NCI-H2107 treated with DMSO at 0.1 percent for 48 hours (cell line): Measurements from ENCODE around the gene VPS11.
A peak's percentile ranks its signal among the peaks of the same experiment; 100 is the strongest.
"Not testable (repeated sequence)": the region's sequence is repeated elsewhere in the genome, so short reads cannot be mapped to it uniquely, and the experiment has no call there.

Source experiments
- DNase-seq: peaks from one replicate; lab custom pipeline; 2025; ENCODE audit not compliant: unreplicated experiment; lab: John Stamatoyannopoulos, UW

Gene VPS11

DNA sequence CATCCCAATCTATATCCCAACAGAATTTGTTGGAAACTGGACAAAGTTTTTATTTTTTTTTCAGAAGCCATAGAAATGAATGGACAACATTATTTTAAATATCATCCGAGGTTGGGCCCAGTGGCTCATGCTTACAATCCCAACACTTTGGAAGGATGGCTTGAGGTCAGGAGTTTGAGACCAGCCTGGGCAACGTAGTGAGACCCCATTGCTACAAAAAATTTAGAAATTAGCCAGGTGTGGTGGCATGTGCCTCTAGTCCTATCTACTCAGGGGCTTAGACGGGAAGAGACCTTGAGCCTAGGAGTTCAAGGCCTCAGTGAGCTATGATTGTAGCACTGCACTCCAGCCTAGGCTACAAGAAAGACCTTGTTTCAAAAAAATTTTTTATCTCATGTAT lies 32.8 kb upstream of the VPS11 start:
- DNase-seq, result no peak

DNA sequence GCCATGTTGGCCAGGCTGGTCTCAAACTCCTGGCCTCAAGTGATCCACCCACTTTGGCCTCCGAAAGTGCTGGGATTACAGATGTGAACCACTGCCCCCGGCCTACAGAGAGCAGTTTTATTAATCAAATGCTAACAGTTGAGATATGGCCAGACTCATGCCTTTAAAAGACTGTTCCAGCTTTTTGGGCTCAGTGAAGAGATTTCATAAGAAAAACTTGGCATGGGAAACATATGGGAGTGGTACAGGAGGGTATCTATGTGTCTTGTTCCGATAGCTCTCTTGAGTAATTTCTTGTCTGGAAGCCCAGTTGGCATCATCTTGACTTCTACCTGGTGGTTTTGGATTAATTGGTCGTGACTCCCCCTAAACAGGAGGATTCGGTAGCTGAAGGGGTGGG lies 28.7 kb upstream of the VPS11 start:
- DNase-seq, result no peak

DNA sequence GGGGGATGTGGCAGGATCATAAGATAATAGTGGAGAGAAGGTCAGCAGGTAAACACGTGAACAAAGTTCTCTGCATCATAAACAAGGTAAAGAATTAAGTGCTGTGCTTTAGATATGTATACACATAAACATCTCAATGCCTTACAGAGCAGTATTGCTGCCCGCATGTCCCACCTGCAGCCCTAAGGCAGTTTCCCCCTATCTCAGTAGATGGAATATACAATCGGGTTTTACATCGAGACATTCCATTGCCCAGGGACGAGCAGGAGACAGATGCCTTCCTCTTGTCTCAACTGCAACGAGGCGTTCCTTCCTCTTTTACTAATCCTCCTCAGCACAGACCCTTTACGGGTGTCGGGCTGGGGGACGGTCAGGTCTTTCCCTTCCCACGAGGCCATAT lies 28.1 kb upstream of the VPS11 start:
- not testable (repeated sequence) for DNase-seq

DNA sequence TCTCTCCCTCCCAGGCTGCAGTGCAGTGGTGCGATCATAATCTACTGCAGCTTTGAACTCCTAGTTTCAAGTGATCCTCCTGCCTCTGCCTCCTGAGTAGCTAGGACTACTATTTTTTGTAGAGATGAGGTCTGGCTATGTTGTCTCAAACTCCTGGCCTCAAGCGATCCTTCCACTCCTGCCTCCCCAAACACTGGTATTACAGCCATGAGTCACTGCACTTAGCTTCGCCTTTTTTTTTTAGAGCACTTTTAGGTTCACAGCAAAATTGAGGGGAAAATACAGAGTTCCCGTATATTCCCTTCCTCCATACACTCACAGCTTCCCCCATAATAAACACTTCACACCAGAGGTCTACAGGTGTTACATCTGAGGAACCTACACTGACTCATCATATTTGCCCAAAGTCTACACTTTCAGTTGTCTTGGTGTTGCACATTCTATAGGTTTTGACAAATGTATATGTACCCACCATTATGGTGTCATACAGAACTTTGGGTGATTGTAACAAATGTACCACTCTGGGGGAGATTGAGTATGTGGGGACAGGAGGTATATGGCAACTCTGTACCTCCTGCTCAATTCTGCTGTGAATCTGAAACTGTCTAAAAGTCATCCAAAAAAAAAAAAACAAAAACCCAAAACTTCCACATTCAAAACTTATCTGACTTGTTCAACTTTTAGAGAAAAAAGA lies 25.6 kb upstream of the VPS11 start:
- DNase-seq, result no peak

DNA sequence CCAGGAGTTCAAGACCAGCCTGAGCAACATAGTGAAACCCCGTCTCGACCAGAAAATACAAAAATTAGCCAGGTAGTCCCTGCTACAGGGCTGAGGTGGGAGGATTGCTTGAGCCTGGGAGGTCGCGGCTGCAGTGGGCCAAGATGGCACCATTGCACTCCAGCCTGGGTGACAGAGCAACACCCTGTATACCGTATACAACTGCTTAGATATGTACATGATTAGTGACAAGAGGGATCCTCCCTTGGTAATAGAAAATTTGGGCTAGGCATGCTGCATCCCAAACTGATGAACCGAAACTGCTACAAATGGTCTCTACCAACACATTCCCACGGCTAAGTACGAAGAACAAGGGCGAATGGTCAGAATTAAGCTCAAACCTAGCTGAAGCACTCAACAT lies 24.7 kb upstream of the VPS11 start:
- no peak for DNase-seq

DNA sequence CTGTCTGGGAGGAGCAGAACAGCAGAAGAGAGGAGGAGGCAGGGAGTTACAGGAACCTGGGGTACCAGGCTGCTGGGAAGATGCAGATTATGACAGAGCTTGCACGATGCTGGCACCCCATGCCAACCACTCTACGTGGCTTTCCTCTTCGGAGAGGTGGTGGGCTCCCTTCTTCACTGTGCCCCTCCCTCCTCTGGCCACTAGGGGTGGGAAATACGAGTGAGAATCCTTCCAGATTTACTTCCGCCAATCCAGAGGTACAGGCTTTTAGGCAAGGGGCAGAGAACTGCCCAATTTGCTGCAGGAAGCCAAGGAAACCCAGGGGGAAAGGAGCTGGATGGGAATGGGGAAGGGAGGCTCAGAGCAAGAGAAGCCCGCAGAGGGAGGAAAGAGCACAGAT lies 22.9 kb upstream of the VPS11 start:
- DNase-seq, result no peak

DNA sequence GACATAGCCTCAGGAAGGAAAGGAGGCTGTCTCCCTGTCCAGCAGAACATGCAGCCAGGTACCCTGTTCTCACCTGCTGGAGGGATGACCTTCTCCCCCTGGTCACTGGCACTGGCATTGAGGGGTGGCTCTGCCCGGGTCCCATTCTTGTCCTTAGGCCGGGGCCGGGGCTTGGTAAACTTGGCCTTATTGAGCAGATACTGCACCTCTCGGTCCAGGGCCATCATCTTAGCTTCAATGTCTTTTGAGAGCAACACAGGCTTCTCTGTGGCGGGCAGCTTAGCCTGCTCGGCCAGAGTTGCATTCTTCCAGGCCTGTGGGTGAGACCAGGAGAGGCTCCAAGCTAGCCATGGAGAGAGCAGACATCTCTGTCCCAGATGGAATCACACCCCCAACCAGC lies 21.1 kb upstream of the VPS11 start:
- no peak for DNase-seq

DNA sequence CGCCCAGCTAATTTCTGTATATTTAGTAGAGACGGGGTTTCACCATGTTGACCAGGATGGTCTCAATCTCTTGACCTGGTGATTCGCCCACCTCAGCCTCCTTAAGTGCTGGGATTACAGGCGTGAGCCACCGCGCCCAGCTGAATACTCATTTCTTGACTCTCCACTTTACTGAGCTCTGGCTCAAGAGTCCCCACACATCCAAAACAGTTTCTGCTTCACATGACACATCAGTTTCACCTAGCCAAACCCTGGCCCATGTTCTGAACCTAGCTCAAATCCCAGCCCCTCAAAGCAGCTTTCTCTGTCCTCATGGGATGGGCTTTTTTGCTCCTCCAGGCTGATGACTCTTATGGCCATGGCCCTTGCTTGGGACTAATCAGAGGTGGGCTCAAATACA lies 20.4 kb upstream of the VPS11 start:
- DNase-seq, result no peak

DNA sequence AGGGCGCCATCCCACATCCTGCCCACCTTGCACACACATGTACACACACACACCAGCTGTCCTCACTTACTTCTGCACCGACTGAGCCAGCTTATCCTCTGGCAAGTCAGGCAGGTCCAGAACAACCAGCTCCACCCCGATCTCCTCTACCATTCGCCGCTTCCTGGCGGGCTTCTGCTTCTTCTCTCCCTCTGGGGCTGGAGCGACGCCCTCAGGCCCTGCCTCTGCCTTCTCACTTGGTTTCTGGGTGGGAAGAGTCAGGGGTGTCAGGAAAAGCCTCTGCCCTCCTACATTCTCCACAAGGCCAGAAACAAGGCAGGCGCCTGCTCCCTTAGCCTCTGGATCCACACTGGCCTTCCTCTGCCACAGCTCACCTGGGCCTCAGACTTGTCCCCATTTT lies 19.0 kb upstream of the VPS11 start:
- no peak for DNase-seq

DNA sequence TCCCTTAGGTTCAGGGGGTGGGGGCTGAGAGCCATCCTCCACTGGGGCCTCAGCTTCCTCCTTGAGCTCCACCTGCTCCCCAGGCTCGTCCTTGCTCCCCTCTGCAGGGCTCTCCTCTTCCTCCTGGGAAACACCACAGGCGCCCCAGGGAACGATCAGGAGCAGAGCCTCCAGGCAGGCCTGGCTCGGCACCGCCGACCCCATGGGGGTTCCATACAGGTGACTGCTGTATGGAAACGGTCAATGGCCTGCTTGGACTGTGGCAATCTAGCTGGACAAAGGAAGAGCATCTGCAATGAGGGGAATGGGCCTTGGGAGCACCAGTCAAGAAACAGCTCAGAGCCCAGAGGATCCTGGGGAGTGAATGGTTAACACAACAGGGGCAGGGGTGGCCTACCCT lies 18.5 kb upstream of the VPS11 start:
- no peak for DNase-seq

DNA sequence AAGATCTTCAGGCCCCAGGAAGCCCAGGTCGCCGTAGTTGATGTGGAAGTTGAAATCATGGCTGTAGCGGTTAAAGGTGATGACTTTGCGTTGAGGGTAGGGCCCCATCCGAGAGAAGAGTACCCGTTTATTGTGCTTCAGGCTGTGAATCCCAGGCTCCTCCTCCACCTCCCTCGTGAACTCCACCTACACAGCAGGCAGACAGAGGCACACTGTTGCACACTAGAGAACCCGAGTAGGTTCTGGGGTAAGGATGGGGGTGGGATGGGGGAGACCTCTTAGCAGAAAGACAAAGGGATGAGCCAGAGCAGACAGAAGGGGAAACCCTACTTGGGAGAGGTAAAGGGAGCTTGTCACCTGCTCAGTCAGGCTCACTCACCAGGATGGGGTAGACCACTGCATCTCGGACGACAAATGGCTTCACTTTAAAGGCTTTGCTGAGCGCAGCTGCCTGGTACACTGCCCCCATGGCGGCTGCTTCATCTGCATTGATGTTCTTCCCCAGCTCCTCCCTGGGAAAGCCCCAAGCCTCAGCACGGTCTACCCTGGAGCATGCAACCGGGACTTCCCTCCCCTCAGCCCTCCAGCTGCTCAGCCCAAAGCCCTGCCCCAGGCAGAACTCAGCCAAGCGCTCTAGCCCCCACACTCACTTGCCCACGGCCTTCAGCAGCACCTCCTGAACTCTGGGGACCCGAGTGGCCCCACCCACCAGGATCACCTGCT lies 16.0 kb upstream of the VPS11 start:
- no peak for DNase-seq

DNA sequence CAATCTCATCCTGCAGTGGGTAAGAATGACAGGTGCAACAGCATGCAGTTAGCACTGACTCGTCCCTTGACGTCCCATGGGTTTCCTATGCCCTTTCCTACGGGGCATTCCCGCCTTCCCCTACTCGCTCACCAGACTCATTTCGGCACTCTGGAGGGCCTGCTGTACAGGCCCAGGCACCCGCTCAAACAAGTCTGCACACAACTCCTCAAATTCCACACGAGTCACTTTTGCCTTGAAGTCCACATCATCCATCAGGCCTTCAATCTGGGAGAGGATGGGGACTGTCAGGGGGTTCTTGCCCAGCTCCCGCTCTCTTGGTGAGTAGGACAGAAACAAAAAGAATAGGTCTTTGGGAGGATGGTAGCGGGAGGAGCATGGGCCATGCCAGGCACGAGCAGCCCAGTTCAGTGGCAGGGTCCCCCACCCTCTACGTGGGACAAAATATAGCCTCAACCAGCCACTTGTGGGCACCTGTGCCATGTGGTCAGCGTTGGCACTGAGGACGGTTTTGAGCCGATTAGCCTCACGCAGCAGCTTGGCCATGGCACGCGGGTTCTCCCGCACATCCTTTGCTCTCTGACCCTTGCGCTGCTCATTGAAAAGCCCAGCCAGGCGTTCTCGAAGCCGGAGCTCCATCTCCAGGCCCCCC lies 15.3 kb upstream of the VPS11 start:
- no peak for DNase-seq

DNA sequence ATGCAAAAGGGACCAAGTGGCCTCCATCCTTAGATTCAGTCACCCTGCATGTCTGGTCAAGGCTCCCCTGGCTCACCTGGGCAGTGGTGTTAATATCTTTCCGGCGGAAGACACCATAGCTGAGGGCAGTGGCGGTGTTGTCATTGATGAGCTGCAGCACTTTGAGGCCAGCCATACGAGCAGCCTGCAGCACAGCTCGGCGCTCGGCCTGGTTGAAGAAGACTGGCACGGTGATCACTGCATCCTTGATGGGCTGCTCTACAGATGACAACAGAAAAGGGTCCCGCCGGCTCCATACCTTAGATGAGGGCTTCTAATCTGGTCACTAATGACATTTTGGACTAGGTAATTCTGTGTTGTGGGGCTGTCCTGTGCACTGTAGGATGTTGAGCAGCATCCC lies 13.2 kb upstream of the VPS11 start:
- no peak for DNase-seq

DNA sequence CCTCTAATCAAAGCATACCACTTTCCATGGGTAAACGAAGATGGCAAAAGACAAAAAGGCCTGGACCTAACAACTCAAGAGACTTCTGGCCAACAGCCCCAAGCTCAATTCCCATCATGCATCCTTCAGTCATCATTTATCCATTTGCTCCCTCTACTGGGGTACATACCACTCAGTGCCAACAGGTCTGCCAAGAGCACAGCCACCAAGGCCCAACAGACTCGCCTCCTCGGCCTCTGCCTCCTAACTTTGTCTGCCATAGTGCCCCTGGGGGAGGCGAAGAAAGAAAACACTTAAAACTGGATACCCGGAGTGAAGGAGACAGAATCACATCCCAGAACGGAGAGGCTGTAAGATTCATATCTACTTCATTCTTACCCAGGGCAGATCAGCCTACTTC lies 11.7 kb upstream of the VPS11 start:
- DNase-seq, result no peak

DNA sequence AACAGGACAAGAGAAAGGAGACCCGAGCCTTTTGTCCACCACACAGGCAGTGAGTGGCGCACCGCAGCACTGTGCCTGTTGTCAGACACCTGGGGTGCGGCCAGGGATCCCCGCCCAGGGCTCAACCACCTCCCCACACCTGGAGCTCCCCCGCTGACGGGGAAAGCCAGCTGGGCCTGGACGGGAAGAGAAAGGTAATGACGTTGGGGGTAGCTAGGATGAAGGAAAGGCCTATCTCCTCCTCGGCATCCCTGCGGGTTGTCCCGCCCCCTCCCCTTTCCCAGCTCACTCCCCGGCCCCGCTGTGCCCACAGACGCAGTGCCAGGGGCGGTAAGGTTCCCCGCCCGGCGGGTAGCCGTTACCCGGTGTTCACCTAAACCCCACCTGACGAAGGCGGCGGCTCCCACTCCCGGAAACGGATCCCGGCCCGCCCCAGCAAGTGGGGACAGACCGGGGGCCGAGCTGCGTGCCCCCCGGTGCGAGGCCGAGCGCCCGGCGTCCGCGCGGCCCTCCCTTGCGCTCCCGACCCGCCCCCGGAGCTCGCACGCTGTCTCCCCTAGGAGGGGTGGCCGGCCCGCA lies 11.1 kb upstream of the VPS11 start:
- peak; percentile 10 for DNase-seq

DNA sequence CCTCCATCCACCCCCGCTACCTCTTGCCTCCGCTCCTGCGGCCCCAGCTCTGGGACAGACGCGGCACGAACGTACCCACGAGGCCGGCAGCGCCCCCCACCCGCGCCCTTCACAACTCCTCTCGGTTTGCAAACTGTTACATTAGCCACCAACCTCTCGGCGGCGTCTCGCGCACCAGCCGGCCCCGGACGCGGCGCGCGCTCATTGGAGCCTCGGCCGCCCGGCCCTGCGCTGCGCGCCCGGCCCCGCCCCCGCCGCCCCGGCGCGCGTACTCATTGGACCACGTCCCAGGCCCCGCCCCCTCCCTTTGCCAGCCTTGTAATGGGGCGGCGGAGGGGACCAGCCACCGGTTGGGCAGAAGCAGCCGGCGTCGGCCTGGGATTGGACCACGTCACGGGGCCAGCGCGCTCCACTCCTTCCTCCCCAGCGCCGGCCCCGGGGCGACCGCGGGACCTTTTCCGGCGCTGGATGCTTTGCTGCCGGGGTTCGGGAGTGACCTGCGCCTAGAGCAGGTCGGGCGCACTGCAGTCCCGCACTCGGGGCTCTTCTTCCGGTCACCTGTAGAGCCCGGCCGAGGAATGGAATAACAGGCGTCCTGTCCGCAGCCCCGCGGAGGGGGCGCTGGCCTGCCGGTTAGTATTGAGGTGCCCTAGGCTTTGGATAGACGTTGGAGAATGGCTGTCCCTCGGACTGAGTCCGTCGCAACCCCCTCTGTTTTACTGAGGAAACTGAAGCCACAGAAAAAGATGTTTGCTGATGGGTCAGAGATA lies 10.4 kb upstream of the VPS11 start, which contains the start of gene HYOU1:
TSS of gene HYOU1 (minus strand) at position 206 of the 770 bp plus-strand sequence. CDS start 1,045 bp downstream, outside the sequence.
- peak; percentile 83 for DNase-seq

DNA sequence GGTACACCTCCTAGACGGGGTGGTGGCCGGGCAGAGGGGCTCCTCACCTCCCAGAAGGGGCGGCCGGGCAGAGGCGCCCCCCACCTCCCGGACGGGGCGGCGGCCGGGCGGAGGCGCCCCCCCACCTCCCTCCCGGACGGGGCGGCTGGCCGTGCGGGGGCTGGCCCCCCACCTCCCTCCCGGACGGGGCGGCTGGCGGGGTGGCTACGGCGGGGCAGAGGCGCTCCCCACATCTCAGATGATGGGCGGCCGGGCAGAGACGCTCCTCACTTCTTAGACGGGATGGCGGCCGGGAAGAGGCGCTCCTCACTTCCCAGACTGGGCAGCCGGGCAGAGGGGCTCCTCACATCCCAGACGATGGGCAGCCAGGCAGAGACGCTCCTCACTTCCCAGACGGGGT lies 8.5 kb upstream of the VPS11 start:
- not testable (repeated sequence) for DNase-seq

DNA sequence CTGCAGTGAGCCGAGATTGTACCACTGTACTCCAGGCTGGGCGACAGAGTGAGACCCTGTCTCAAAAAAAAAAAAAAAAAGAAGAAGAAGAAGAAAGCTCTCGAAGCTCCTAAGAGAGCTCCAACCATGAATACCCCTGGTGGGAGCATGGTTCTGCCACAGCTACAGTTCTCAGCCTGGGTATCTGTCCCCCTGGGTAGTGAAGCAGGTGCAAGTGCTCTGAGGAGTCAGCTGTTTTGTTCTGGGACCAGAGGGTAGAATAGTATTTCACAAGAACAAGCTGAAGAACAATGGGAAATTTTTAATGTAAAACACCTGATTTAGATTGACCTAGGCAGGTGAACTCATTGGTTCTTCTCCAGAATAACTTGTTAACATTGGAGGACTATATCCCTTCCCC lies 6.4 kb upstream of the VPS11 start:
- DNase-seq, result no peak

DNA sequence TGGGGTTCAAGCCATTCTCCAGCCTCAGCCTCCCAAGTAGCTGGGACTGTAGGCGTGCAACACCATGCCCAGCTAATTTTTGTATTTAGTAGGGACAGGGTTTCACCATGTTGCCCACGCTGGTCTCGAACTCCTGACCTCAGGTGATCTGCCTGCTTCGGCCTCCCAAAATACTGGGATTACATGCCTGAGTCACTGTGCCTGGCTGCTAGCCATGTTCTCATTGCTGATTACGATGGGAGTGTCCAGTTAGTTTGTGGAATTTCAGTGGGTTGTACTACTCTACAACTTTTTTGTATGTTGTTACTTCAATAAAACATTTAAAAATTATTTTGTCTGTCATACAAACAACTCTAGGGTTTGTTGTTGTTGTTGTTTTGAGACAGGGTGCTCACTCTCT lies 4.8 kb upstream of the VPS11 start:
- no peak for DNase-seq

DNA sequence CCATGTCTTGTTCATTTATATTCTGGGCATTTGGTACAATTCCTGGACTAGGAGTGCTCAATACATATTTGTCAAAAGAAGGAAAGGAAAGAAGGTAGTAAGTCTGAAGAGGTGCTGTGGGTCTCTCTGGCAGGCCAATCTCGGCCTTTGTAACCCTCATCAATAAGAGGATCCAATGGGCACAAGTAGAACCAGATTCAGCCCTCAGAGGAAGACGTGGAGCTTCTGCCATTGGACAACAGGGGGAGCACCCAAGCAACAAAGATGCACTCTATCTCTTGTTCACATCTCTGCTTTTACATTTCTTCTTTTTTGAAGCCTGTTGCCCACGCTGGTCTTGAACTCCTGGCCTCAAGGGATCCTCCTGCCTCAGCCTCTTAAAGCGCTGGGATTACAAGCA lies 2.2 kb upstream of the VPS11 start:
- no peak for DNase-seq

DNA sequence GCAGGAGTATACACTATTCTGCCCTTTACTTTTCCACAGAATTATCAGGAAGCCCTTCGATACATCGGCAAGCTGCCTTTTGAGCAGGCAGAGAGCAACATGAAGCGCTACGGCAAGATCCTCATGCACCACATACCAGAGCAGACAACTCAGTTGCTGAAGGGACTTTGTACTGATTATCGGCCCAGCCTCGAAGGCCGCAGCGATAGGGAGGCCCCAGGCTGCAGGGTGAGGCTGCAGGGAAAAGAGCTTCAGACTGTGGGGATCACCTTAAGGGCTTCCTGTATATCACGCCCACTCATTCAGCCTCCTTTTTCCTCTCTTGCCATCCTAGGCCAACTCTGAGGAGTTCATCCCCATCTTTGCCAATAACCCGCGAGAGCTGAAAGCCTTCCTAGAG lies 10.2 kb downstream of the VPS11 start:
- no peak for DNase-seq
